ENCODE measurements around the gene MYO1E. TPM values are rescaled to one million over a fixed set of nuclear protein-coding genes. Genes with fewer than 3 reads are reported as not detected.
A peak's percentile ranks its signal among the peaks of the same experiment; 100 is the strongest.

MYO1E gene
- total RNA-seq, 1 experiment from 2014 or later: 83.6 TPM

DNA sequence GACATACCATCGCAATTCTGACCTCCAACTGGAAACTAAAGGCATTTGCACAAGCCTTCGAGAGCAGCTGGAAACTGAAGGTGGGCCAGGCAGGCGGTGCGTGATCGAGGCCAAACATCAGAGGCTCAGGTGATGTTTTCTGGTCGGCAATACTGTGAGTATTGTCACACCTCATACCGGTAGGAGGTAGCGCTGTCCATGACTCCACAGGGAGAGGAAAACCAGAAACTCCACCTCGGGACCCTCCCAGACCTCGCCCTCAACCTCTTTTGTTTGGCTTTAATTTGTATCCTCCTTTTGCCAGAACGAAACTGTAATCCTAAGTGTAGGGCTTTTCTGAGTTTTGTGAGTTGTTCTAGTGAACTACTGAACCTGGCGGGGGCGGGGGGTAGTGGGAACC lies 122.4 kb downstream of the MYO1E start:
- no peak for DNase-seq (ENCODE audit: low spot score)
- TF ChIP-seq NFYB (CRISPR knock-in tag; conservative IDR thresholded peaks at IDR 0.05; ENCODE audit: low read depth): no peak
- TF ChIP-seq ATF6 (CRISPR knock-in tag; IDR thresholded peaks at IDR 0.05): no peak
- TF ChIP-seq CREM (CRISPR knock-in tag; IDR thresholded peaks at IDR 0.05): no peak
- no peak for TF ChIP-seq ZNF121 (CRISPR knock-in tag; IDR thresholded peaks at IDR 0.05)
- no peak for TF ChIP-seq CBFB (CRISPR knock-in tag; IDR thresholded peaks at IDR 0.05; ENCODE audit: low read depth)
- no peak for TF ChIP-seq ZNF396 (CRISPR knock-in tag; IDR thresholded peaks at IDR 0.05; ENCODE audit: borderline replicate concordance)
- TF ChIP-seq, protein P1, sequence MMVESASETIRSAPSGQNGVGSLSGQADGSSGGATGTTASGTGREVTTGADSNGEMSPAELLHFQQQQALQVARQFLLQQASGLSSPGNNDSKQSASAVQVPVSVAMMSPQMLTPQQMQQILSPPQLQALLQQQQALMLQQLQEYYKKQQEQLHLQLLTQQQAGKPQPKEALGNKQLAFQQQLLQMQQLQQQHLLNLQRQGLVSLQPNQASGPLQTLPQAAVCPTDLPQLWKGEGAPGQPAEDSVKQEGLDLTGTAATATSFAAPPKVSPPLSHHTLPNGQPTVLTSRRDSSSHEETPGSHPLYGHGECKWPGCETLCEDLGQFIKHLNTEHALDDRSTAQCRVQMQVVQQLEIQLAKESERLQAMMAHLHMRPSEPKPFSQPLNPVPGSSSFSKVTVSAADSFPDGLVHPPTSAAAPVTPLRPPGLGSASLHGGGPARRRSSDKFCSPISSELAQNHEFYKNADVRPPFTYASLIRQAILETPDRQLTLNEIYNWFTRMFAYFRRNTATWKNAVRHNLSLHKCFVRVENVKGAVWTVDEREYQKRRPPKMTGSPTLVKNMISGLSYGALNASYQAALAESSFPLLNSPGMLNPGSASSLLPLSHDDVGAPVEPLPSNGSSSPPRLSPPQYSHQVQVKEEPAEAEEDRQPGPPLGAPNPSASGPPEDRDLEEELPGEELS (CRISPR knock-in tag; IDR thresholded peaks at IDR 0.05): no peak
- no peak for TF ChIP-seq ZNF232 (CRISPR knock-in tag; IDR thresholded peaks at IDR 0.05)
- no peak for TF ChIP-seq TEAD4 (CRISPR knock-in tag; IDR thresholded peaks at IDR 0.05)
- Mint-ChIP-seq H3K9me3 (no peaks in the 10 kb centered on the region), H3K27me3 (ENCODE audit: low read depth) (no peaks in the 10 kb centered on the region), H3K36me3 (no peaks in the 10 kb centered on the region; the same call in 1 of the 2 replicates), H3K4me3 (no peak overlapping the region), H3K4me1 (peaks cover 3% of the 10 kb centered on the region), H3K27ac (peak overlapping the region; percentile 53)
- POLR2A ChIA-PET: no interaction called here
- CTCF ChIA-PET: no interaction called here
- no peak; the same call in 1 of the 2 replicates for ATAC-seq

DNA sequence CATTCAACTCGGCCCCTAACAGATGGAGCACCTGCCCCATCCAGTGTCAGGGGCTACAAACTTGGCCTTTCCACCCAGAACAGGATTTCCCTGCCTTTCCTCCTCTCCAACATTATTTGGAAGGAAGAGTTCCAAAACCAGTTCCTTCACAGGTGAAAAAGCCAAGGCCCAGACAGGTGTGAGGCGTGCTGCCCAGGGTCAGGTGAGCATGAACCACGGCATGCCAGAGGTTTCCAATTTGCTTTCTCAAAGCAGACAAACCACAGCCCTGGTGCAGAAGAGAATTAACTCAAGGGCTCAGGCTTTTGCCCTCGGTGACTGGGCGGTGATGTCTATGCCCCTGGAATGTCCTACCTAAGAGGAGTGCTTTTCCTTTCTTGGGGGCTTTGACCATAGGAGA lies 122.9 kb downstream of the MYO1E start:
- no peak for ATAC-seq
- peak overlapping the region; percentile 53 for H3K27ac Mint-ChIP-seq
- H3K4me3 Mint-ChIP-seq: no peak overlapping the region
- DNase-seq (ENCODE audit: low spot score): no peak
- POLR2A ChIA-PET: no interaction called here
- H3K36me3 Mint-ChIP-seq: no peaks in the 10 kb centered on the region; the same call in 1 of the 2 replicates
- H3K27me3 Mint-ChIP-seq (ENCODE audit: low read depth): no peaks in the 10 kb centered on the region
- H3K9me3 Mint-ChIP-seq: no peaks in the 10 kb centered on the region
- TF ChIP-seq HMGA2 (CRISPR knock-in tag; IDR thresholded peaks at IDR 0.05) (no peak), ATF1 (CRISPR knock-in tag; IDR thresholded peaks at IDR 0.05) (no peak), AFF4 (CRISPR knock-in tag; IDR thresholded peaks at IDR 0.05; ENCODE audit: borderline replicate concordance) (no peak), CREM (CRISPR knock-in tag; IDR thresholded peaks at IDR 0.05) (no peak), ZNF423 (CRISPR knock-in tag; IDR thresholded peaks at IDR 0.05) (no peak), MYBL2 (CRISPR knock-in tag; IDR thresholded peaks at IDR 0.05) (no peak), TCF7 (CRISPR knock-in tag; IDR thresholded peaks at IDR 0.05; ENCODE audit: low read depth) (no peak), MXD4 (CRISPR knock-in tag; IDR thresholded peaks at IDR 0.05; ENCODE audit: borderline replicate concordance) (no peak)
- TF ChIP-seq, protein P2, sequence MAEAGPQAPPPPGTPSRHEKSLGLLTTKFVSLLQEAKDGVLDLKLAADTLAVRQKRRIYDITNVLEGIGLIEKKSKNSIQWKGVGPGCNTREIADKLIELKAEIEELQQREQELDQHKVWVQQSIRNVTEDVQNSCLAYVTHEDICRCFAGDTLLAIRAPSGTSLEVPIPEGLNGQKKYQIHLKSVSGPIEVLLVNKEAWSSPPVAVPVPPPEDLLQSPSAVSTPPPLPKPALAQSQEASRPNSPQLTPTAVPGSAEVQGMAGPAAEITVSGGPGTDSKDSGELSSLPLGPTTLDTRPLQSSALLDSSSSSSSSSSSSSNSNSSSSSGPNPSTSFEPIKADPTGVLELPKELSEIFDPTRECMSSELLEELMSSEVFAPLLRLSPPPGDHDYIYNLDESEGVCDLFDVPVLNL (CRISPR knock-in tag; IDR thresholded peaks at IDR 0.05; ENCODE audit: borderline replicate concordance, low read depth): no peak
- CTCF ChIA-PET: no interaction called here
- peaks cover 3% of the 10 kb centered on the region for H3K4me1 Mint-ChIP-seq
